Keratinocyte (primary cell): ENCODE data around the gene B3GAT1. TPM values are rescaled to one million over a fixed set of nuclear protein-coding genes. Genes with fewer than 3 reads are reported as not detected.

ENCODE experiments used
- DNase-seq: peaks from one replicate; pipeline ENCODE4 v3.0.0-alpha.2; 2011; ENCODE audit warnings: low read depth, missing footprints, low spot score
- FAIRE-seq: peaks from 2 replicates; lab custom pipeline; 2011; peaks lifted over from hg19 to GRCh38; lab: Jason Lieb, UNC
- H2AFZ ChIP-seq: 2 replicates; pipeline ENCODE4 v1.6.0; 2012; ENCODE audit warnings: low read length, control low read depth, inconsistent platforms; ENCODE audit not compliant: control insufficient read depth
- H3K27ac ChIP-seq: 2 replicates; pipeline ENCODE4 v1.5.1; 2011; ENCODE audit warnings: low read length; ENCODE audit not compliant: control insufficient read depth, insufficient read depth
- H3K27me3 ChIP-seq: 3 replicates; pipeline ENCODE4 v1.6.0; 2011; ENCODE audit warnings: low read length; ENCODE audit not compliant: control insufficient read depth, insufficient read depth; ENCODE audit errors: extremely low read depth
- H3K36me3 ChIP-seq, 2 experiments: 2 replicates in 1 of 2; 3 replicates in 1 of 2; pipeline ENCODE4 v1.5.1; 2011; ENCODE audit warnings: low read length in 2 of 2, mild to moderate bottlenecking in 1 of 2; ENCODE audit not compliant: control insufficient read depth in 2 of 2, insufficient read depth in 2 of 2; ENCODE audit errors: extremely low read depth in 1 of 2
- H3K4me1 ChIP-seq: 3 replicates; pipeline ENCODE4 v1.5.1; 2011; ENCODE audit warnings: low read length; ENCODE audit not compliant: control insufficient read depth, insufficient read depth; ENCODE audit errors: extremely low read depth
- H3K4me2 ChIP-seq: 3 replicates; pipeline ENCODE4 v1.6.0; 2011; ENCODE audit warnings: low read depth, low read length; ENCODE audit not compliant: control insufficient read depth, insufficient read depth; ENCODE audit errors: extremely low read depth
- H3K4me3 ChIP-seq, 3 experiments: fragments of 200-600 bp in 1 of 3; sonication (generic) in 1 of 3; 2 replicates in 2 of 3; 3 replicates in 1 of 3; pipeline ENCODE4 v1.5.1; 2011 to 2016; ENCODE audit warnings: low read length in 3 of 3, mild to moderate bottlenecking in 3 of 3, control low read depth in 2 of 3, inconsistent platforms in 1 of 3, low read depth in 1 of 3, mixed read lengths in 1 of 3, mixed run types in 1 of 3, moderate library complexity in 1 of 3; ENCODE audit not compliant: control insufficient read depth in 2 of 3, insufficient read depth in 2 of 3; ENCODE audit errors: extremely low read depth in 1 of 3
- H3K79me2 ChIP-seq: 2 replicates; pipeline ENCODE4 v1.6.0; 2012; ENCODE audit warnings: low read length; ENCODE audit not compliant: control insufficient read depth, insufficient read depth
- H3K9ac ChIP-seq: 3 replicates; pipeline ENCODE4 v1.6.0; 2011; ENCODE audit warnings: low read length; ENCODE audit not compliant: control insufficient read depth, insufficient read depth; ENCODE audit errors: extremely low read depth
- H3K9me1 ChIP-seq: 3 replicates; pipeline ENCODE4 v1.6.0; 2011; ENCODE audit warnings: low read length; ENCODE audit not compliant: control insufficient read depth, insufficient read depth; ENCODE audit errors: extremely low read depth
- H3K9me3 ChIP-seq: 2 replicates; pipeline ENCODE4 v1.5.1; 2012; ENCODE audit warnings: low read depth, low read length; ENCODE audit not compliant: control insufficient read depth
- H4K20me1 ChIP-seq: 3 replicates; pipeline ENCODE4 v1.6.0; 2011; ENCODE audit warnings: low read length; ENCODE audit not compliant: control insufficient read depth, insufficient read depth; ENCODE audit errors: extremely low read depth
- EZH2 ChIP-seq: IDR thresholded peaks from one replicate; pipeline ENCODE4 v1.6.1; 2012; ENCODE audit warnings: inconsistent platforms, mild to moderate bottlenecking, low read length, moderate library complexity
- dilution Hi-C: fragments of 300-500 bp; cut with MboI; formaldehyde crosslinking; loops from one replicate; pipeline ENCODE4 v1.7.0; 2020; ENCODE audit warnings: low sequenced_read_pairs; ENCODE audit not compliant: extremely low pct_ligation_motif_present
- polyA plus RNA-seq, 5 experiments: library from polyadenylated mRNA; depleted of rRNA in 3 of 5; stranded (reverse) in 3 of 5; stranded (forward) in 1 of 5; unstranded in 1 of 5; fragments of >200 nt; gene quantifications; 1 replicate in 1 of 5; 2 replicates in 3 of 5; 3 replicates in 1 of 5; pipeline versions ENCODE4 v1.2.1 to v1.2.3, GENCODE V29; 2011 to 2012; ENCODE audit warnings: missing spikeins in 2 of 5, low read depth in 1 of 5, low replicate concordance in 1 of 5
- TF ChIP-seq, protein P1 (sequence below), 3 experiments: IDR thresholded peaks in 1 of 3; conservative IDR thresholded peaks in 1 of 3; optimal IDR thresholded peaks in 1 of 3; 2 replicates in 2 of 3; 3 replicates in 1 of 3; pipeline versions ENCODE3 to v1.5.1; 2011; ENCODE audit warnings: low read length in 3 of 3, mild to moderate bottlenecking in 3 of 3, moderate library complexity in 2 of 3, control low read depth in 1 of 3, inconsistent platforms in 1 of 3; ENCODE audit not compliant: insufficient read depth in 2 of 3; ENCODE audit errors: extremely low read depth in 1 of 3

Gene B3GAT1
- polyA plus RNA-seq, 1 donor (not counting 4 experiments of a cell fraction or from before 2014, with no cell fraction given) = 0.04 TPM

DNA sequence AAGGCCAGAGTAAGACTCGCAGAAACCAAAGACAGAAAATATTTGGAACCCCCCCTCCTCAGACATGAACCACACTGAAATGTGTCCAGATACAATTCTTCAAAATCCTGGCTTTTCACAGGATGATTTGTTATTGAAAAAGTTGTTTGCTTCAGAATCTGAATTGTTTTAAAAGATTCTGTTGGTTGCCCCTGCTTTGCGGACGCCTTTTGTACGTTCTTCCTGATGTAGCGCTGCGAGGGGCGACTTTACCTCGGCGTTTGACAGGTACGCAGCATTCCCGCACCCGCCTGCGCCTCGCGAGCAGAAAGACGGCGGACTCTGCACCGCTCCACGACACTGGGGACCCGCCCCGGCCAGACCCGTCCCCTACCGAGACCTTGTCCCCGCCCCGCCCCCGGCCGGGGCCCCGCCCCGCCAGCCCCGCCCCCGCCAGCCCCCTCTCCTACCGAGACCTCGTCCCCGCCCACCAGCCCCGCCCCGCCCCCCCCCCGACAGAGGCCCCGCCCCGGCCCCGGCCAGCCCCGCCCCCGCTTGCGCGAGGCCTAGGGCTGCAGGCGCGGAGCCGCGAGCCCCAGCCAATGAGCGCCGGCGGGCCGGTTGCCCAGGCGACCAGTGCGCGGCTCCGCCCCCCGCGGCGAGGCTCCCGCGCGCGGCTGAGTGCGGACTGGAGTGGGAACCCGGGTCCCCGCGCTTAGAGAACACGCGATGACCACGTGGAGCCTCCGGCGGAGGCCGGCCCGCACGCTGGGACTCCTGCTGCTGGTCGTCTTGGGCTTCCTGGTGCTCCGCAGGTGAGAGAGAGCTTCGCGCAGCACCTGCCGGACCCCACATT is 80.5 kb downstream of the B3GAT1 start, which contains the start of gene GLB1L2:
GLB1L2 (plus strand) TSS at position 635 of the 835 bp plus-strand sequence; CDS start at position 709, 74 bp downstream.
- no peaks in the 10 kb centered on the region for H3K79me2 ChIP-seq
- H3K4me2 ChIP-seq = peak within 1 kb of the TSS; percentile 88
- FAIRE-seq (no peak), DNase-seq (no peak)
- no peak for TF ChIP-seq EZH2
- TF ChIP-seq, protein P1, sequence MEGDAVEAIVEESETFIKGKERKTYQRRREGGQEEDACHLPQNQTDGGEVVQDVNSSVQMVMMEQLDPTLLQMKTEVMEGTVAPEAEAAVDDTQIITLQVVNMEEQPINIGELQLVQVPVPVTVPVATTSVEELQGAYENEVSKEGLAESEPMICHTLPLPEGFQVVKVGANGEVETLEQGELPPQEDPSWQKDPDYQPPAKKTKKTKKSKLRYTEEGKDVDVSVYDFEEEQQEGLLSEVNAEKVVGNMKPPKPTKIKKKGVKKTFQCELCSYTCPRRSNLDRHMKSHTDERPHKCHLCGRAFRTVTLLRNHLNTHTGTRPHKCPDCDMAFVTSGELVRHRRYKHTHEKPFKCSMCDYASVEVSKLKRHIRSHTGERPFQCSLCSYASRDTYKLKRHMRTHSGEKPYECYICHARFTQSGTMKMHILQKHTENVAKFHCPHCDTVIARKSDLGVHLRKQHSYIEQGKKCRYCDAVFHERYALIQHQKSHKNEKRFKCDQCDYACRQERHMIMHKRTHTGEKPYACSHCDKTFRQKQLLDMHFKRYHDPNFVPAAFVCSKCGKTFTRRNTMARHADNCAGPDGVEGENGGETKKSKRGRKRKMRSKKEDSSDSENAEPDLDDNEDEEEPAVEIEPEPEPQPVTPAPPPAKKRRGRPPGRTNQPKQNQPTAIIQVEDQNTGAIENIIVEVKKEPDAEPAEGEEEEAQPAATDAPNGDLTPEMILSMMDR (optimal IDR thresholded peaks at IDR 0.05 in 1 of 3, IDR thresholded peaks at IDR 0.05 in 1 of 3, conservative IDR thresholded peaks at IDR 0.05 in 1 of 3; ENCODE audit: extremely low read depth in 1 of 3, insufficient read depth in 2 of 3, low read length in 3 of 3) = no peak
- H3K9me3 ChIP-seq = no peaks in the 10 kb centered on the region
- no peaks in the 10 kb centered on the region for H4K20me1 ChIP-seq
- no peaks in the 10 kb centered on the region for H3K36me3 ChIP-seq
- peak within 1 kb of the TSS; percentile 35 for H3K9ac ChIP-seq
- peaks cover 2% of the 10 kb centered on the region for H3K4me1 ChIP-seq
- dilution Hi-C loops = no loop called here
- H3K4me3 ChIP-seq = peak within 1 kb of the TSS; percentile 50 to 71 (median 69)
- H3K27ac ChIP-seq = no peak within 1 kb of the TSS
- peak within 1 kb of the TSS; percentile 75 for H2AFZ ChIP-seq
- H3K9me1 ChIP-seq = no peaks in the 10 kb centered on the region
- H3K27me3 ChIP-seq = peaks cover 8% of the 10 kb centered on the region

- no peak for TF ChIP-seq EZH2
- TF ChIP-seq, protein P1 (optimal IDR thresholded peaks at IDR 0.05 in 1 of 3, IDR thresholded peaks at IDR 0.05 in 1 of 3, conservative IDR thresholded peaks at IDR 0.05 in 1 of 3; ENCODE audit: extremely low read depth in 1 of 3, insufficient read depth in 2 of 3, low read length in 3 of 3) = no peak
- FAIRE-seq (no peak), DNase-seq (no peak)
- peak overlapping the region; percentile 32 for H3K9ac ChIP-seq
- H3K4me3 ChIP-seq = peak overlapping the region in 2 of 3 experiments; percentile 46 to 64
- H3K4me2 ChIP-seq = peak overlapping the region; percentile 69
- no peaks in the 10 kb centered on the region for H3K36me3 ChIP-seq
- H3K79me2 ChIP-seq = no peaks in the 10 kb centered on the region
- no peaks in the 10 kb centered on the region for H3K9me1 ChIP-seq
- peaks cover 8% of the 10 kb centered on the region for H3K27me3 ChIP-seq
- dilution Hi-C loops = no loop called here
- H3K4me1 ChIP-seq = peaks cover 2% of the 10 kb centered on the region
- H4K20me1 ChIP-seq = no peaks in the 10 kb centered on the region
- H3K9me3 ChIP-seq = no peaks in the 10 kb centered on the region
- H2AFZ ChIP-seq = no peak overlapping the region
- no peak overlapping the region for H3K27ac ChIP-seq
Observed at GRCh38 chr11:134330611-134331353, 81.3 kb downstream of the B3GAT1 start.

Other genes with a start within 250 kb of the B3GAT1 start
- gene NCAPD3, start 188.3 kb downstream of the B3GAT1 start, polyA plus RNA-seq = 16.6 to 23.0 TPM (median 21.4 TPM) in 3 replicates
- 43.2 to 50.2 TPM (median 46.9 TPM) in 3 replicates for gene VPS26B, start 187.6 kb downstream of the B3GAT1 start, polyA plus RNA-seq
- 33.9 to 47.9 TPM (median 45.8 TPM) in 3 replicates for gene THYN1, start 158.9 kb downstream of the B3GAT1 start, polyA plus RNA-seq
- gene ACAD8, start 158.7 kb downstream of the B3GAT1 start, polyA plus RNA-seq = 18.2 to 21.7 TPM (median 20.6 TPM) in 3 replicates
- 2.2 to 4.6 TPM (median 3.0 TPM) in 3 replicates for gene GLB1L3, start 135.9 kb downstream of the B3GAT1 start, polyA plus RNA-seq
- 4.0 to 5.1 TPM (median 4.3 TPM) in 3 replicates for gene GLB1L2, start 80.3 kb downstream of the B3GAT1 start, polyA plus RNA-seq